AG04449 (cell line): ENCODE data around the gene CA9.

Experiments used
- CTCF ChIA-PET: fragments of 350-600 bp; formaldehyde crosslinking; extraction: SDS; loops from one replicate; lab custom pipeline; 2021; ENCODE audit warnings: antibody characterized with exemption; lab: Yijun Ruan, JAX
- POLR2A ChIA-PET: fragments of 400-600, 350-600 bp; formaldehyde crosslinking; extraction: SDS; loops from one replicate; lab custom pipeline; 2020; ENCODE audit warnings: antibody characterized with exemption, inconsistent platforms; lab: Yijun Ruan, JAX
- DNase-seq: peaks from one replicate; pipeline ENCODE4 v3.0.0-alpha.2; 2010; ENCODE audit warnings: low read depth, low spot score
- H3K4me3 ChIP-seq: 2 replicates; pipeline ENCODE4 v1.5.1; 2011; ENCODE audit warnings: low read depth, mild to moderate bottlenecking, control low read depth, low read length
- CTCF ChIP-seq: IDR thresholded peaks from one replicate; pipeline ENCODE4 v1.5.1; 2011; ENCODE audit warnings: mild to moderate bottlenecking, moderate library complexity, low read length, control low read depth, inconsistent platforms; ENCODE audit not compliant: insufficient read depth; ENCODE audit errors: missing control alignments

Gene CA9

DNA sequence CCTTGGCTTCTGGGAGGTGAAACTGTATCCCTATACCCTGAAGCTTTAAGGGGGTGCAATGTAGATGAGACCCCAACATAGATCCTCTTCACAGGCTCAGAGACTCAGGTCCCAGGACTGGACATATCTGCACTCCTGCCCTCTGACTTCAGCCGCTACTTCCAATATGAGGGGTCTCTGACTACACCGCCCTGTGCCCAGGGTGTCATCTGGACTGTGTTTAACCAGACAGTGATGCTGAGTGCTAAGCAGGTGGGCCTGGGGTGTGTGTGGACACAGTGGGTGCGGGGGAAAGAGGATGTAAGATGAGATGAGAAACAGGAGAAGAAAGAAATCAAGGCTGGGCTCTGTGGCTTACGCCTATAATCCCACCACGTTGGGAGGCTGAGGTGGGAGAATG lies 5.4 kb downstream of the CA9 start:
- TF ChIP-seq CTCF: no peak
- no peak overlapping the region for H3K4me3 ChIP-seq
- POLR2A ChIA-PET: interaction anchor here (0.6 to 5.3 kb wide), 5 partner anchors 10 to 164 kb away, joined by 3 to 68 read pairs (median 8); partner anchors contain the start of gene TPM2
- CTCF ChIA-PET: interaction anchor here (1.7 kb wide), 1 partner anchor 16 kb away, joined by 5 read pairs; no protein-coding TSS in a partner anchor
- DNase-seq: no peak

DNA sequence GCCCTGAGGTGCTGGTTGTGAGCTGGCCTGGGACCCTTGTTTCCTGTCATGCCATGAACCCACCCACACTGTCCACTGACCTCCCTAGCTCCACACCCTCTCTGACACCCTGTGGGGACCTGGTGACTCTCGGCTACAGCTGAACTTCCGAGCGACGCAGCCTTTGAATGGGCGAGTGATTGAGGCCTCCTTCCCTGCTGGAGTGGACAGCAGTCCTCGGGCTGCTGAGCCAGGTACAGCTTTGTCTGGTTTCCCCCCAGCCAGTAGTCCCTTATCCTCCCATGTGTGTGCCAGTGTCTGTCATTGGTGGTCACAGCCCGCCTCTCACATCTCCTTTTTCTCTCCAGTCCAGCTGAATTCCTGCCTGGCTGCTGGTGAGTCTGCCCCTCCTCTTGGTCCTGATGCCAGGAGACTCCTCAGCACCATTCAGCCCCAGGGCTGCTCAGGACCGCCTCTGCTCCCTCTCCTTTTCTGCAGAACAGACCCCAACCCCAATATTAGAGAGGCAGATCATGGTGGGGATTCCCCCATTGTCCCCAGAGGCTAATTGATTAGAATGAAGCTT lies 6.1 kb downstream of the CA9 start:
- no peak for DNase-seq
- TF ChIP-seq CTCF: no peak
- H3K4me3 ChIP-seq: no peak overlapping the region
- CTCF ChIA-PET: interaction anchor here (1.3 to 1.7 kb wide), 3 partner anchors 14 to 18 kb away, joined by 5 to 6 read pairs (median 5); partner anchors contain the start of gene ARHGEF39
- POLR2A ChIA-PET: interaction anchor here (0.6 to 5.3 kb wide), 13 partner anchors 10 to 190 kb away, joined by 3 to 68 read pairs (median 4); partner anchors contain the start of genes ARHGEF39, CCDC107, CREB3 and RUSC2

DNA sequence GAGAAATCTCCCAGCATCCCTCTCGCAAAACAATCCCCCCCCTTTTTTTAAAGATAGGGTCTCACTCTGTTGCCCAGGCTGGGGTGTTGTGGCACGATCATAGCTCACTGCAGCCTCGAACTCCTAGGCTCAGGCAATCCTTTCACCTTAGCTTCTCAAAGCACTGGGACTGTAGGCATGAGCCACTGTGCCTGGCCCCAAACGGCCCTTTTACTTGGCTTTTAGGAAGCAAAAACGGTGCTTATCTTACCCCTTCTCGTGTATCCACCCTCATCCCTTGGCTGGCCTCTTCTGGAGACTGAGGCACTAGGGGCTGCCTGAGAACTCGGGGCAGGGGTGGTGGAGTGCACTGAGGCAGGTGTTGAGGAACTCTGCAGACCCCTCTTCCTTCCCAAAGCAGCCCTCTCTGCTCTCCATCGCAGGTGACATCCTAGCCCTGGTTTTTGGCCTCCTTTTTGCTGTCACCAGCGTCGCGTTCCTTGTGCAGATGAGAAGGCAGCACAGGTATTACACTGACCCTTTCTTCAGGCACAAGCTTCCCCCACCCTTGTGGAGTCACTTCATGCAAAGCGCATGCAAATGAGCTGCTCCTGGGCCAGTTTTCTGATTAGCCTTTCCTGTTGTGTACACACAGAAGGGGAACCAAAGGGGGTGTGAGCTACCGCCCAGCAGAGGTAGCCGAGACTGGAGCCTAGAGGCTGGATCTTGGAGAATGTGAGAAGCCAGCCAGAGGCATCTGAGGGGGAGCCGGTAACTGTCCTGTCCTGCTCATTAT lies 6.8 kb downstream of the CA9 start:
- ChIA-PET POLR2A (interaction anchor here (0.6 to 5.3 kb wide), 12 partner anchors 9 to 191 kb away, joined by 3 to 68 read pairs (median 4); partner anchors contain the start of genes ARHGEF39, CCDC107, CREB3 and RUSC2), CTCF (interaction anchor here (1.3 to 1.7 kb wide), 3 partner anchors 15 to 19 kb away, joined by 5 to 6 read pairs (median 5); partner anchors contain the start of gene ARHGEF39)
- TF ChIP-seq CTCF: no peak
- H3K4me3 ChIP-seq: no peak overlapping the region
- no peak for DNase-seq

- no peak for DNase-seq
- ChIA-PET CTCF (no interaction called here), POLR2A (interaction anchor here (1.5 to 5.3 kb wide), 4 partner anchors 8 to 72 kb away, joined by 4 to 68 read pairs (median 10); partner anchors contain the start of gene TPM2)
- H3K4me3 ChIP-seq: no peak overlapping the region
- no peak for TF ChIP-seq CTCF
Measured at GRCh38 chr9:35681341-35682002, 7.7 kb downstream of the CA9 start.

- DNase-seq: no peak
- no peak for TF ChIP-seq CTCF
- ChIA-PET POLR2A (interaction anchor here (0.7 to 5.3 kb wide), 2 partner anchors 8 to 50 kb away, joined by 3 to 68 read pairs; partner anchors contain the start of genes TLN1 and TPM2), CTCF (interaction anchor here (2.7 to 5.2 kb wide), 2 partner anchors 14 to 19 kb away, joined by 10 to 35 read pairs; partner anchors contain the start of gene ARHGEF39)
- H3K4me3 ChIP-seq: no peak overlapping the region
Measured at GRCh38 chr9:35682051-35682450, 8.3 kb downstream of the CA9 start.
